ENCODE data around the gene HBE1.

HBE1 gene

GRCh38 chr11:5285703-5286340 is 16.1 kb upstream of the HBE1 start:
- DNase-seq (ENCODE audit: low read depth, low spot score), result no peak
- no peaks in the 10 kb centered on the region for H3K9me3 ChIP-seq (ENCODE audit: control insufficient read depth, insufficient read depth, low read length)
- no peaks in the 10 kb centered on the region for H3K4me1 ChIP-seq (ENCODE audit: control insufficient read depth, insufficient read depth, low read length)
- WGBS (ENCODE audit: insufficient coverage, insufficient read length), result no CpG with 5 or more reads among the region's 4 CpGs
- H3K4me3 ChIP-seq (ENCODE audit: low read length), result no peak overlapping the region
- no peaks in the 10 kb centered on the region for H3K27me3 ChIP-seq (ENCODE audit: control insufficient read depth, insufficient read depth, low read length)
- no peak overlapping the region for H3K27ac ChIP-seq (ENCODE audit: low read length)
- H3K36me3 ChIP-seq (ENCODE audit: control insufficient read depth, insufficient read depth, low read length), result no peaks in the 10 kb centered on the region

GRCh38 chr11:5284637-5285036 is 14.9 kb upstream of the HBE1 start:
- H3K9me3 ChIP-seq (ENCODE audit: control insufficient read depth, insufficient read depth, low read length), result no peaks in the 10 kb centered on the region
- no peaks in the 10 kb centered on the region for H3K4me1 ChIP-seq (ENCODE audit: control insufficient read depth, insufficient read depth, low read length)
- H3K27me3 ChIP-seq (ENCODE audit: control insufficient read depth, insufficient read depth, low read length), result no peaks in the 10 kb centered on the region
- no CpG with 5 or more reads among the region's 2 CpGs for WGBS (ENCODE audit: insufficient coverage, insufficient read length)
- no peak overlapping the region for H3K27ac ChIP-seq (ENCODE audit: low read length)
- DNase-seq (ENCODE audit: low read depth, low spot score), result no peak
- no peak overlapping the region for H3K4me3 ChIP-seq (ENCODE audit: low read length)
- H3K36me3 ChIP-seq (ENCODE audit: control insufficient read depth, insufficient read depth, low read length), result no peaks in the 10 kb centered on the region

GRCh38 chr11:5283882-5284281 is 14.1 kb upstream of the HBE1 start:
- Histone ChIP-seq H3K36me3 (ENCODE audit: control insufficient read depth, insufficient read depth, low read length) (no peaks in the 10 kb centered on the region), H3K4me1 (ENCODE audit: control insufficient read depth, insufficient read depth, low read length) (no peaks in the 10 kb centered on the region), H3K27ac (ENCODE audit: low read length) (no peak overlapping the region), H3K27me3 (ENCODE audit: control insufficient read depth, insufficient read depth, low read length) (no peaks in the 10 kb centered on the region), H3K4me3 (ENCODE audit: low read length) (no peak overlapping the region), H3K9me3 (ENCODE audit: control insufficient read depth, insufficient read depth, low read length) (no peaks in the 10 kb centered on the region)
- WGBS (ENCODE audit: insufficient coverage, insufficient read length), result no CpG with 5 or more reads among the region's 1 CpG
- no peak for DNase-seq (ENCODE audit: low read depth, low spot score)

DNA sequence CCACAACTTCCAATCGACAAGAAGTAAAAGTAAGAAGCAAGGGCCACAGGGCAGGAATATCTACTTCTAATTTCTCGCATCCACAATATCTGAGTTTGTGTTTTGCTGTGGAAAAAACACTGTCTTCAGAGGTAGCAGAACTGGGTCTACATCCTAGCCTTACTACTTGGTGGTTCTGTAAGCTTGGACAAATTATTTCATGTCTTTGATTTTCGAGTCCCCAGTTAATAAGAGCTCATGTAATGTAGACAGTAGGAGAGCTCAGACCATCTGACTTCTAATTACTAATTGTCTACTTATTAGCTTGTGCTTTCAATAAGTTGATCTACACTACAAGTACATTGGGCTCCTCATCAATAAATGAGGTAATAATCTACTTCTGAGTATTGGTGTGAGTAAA is 13.3 kb upstream of the HBE1 start:
- no peak for DNase-seq (ENCODE audit: low read depth, low spot score)
- Histone ChIP-seq H3K9me3 (ENCODE audit: control insufficient read depth, insufficient read depth, low read length) (no peaks in the 10 kb centered on the region), H3K4me1 (ENCODE audit: control insufficient read depth, insufficient read depth, low read length) (no peaks in the 10 kb centered on the region), H3K27me3 (ENCODE audit: control insufficient read depth, insufficient read depth, low read length) (no peaks in the 10 kb centered on the region), H3K36me3 (ENCODE audit: control insufficient read depth, insufficient read depth, low read length) (no peaks in the 10 kb centered on the region), H3K27ac (ENCODE audit: low read length) (no peak overlapping the region), H3K4me3 (ENCODE audit: low read length) (no peak overlapping the region)
- no CpG with 5 or more reads among the region's 3 CpGs for WGBS (ENCODE audit: insufficient coverage, insufficient read length)

DNA sequence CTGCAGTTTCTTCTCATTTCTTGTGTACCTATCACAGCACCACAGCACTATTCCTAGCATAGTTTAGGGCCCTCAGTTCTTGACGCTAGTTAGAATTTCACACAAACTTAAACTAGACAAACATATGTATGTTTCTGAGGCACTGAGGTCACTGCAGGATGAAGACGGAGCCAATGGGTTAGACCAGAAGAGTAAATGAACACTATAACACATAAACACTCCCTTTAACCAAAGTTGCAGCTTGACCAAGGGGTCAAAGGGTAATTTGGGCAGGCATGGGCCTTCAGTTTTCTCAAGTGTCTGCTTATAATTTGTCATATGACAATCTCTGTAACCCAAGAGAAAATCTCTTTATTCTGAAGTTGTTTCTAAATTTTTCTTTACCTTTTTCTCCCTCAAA is 12.9 kb upstream of the HBE1 start:
- no peak for DNase-seq (ENCODE audit: low read depth, low spot score)
- no peaks in the 10 kb centered on the region for H3K9me3 ChIP-seq (ENCODE audit: control insufficient read depth, insufficient read depth, low read length)
- H3K36me3 ChIP-seq (ENCODE audit: control insufficient read depth, insufficient read depth, low read length), result no peaks in the 10 kb centered on the region
- no CpG with 5 or more reads among the region's 2 CpGs for WGBS (ENCODE audit: insufficient coverage, insufficient read length)
- no peak overlapping the region for H3K27ac ChIP-seq (ENCODE audit: low read length)
- H3K4me3 ChIP-seq (ENCODE audit: low read length), result no peak overlapping the region
- H3K27me3 ChIP-seq (ENCODE audit: control insufficient read depth, insufficient read depth, low read length), result no peaks in the 10 kb centered on the region
- H3K4me1 ChIP-seq (ENCODE audit: control insufficient read depth, insufficient read depth, low read length), result no peaks in the 10 kb centered on the region

DNA sequence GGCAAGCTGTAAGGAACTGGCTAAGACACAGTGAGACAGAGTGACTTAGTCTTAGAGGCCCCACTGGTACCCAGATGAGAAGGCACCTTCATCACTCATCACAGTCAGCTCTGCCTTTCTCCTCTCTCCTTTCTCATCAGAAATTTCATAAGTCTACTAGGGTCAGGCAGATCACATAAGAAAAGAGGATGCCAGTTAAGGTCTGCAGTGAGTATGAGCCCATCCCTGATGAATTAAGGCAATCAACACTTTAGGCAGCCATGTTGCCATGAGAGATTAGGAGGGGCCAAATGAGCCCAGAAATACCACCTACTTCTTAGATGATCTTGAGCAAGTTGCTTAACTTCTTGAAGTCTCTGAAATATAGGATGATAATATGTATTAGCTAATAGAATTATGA is 11.9 kb upstream of the HBE1 start:
- Histone ChIP-seq H3K27me3 (ENCODE audit: control insufficient read depth, insufficient read depth, low read length) (no peaks in the 10 kb centered on the region), H3K9me3 (ENCODE audit: control insufficient read depth, insufficient read depth, low read length) (no peaks in the 10 kb centered on the region), H3K4me3 (ENCODE audit: low read length) (no peak overlapping the region), H3K4me1 (ENCODE audit: control insufficient read depth, insufficient read depth, low read length) (no peaks in the 10 kb centered on the region), H3K27ac (ENCODE audit: low read length) (no peak overlapping the region), H3K36me3 (ENCODE audit: control insufficient read depth, insufficient read depth, low read length) (no peaks in the 10 kb centered on the region)
- no peak for DNase-seq (ENCODE audit: low read depth, low spot score)

- WGBS (ENCODE audit: insufficient coverage, insufficient read length), result no CpG with 5 or more reads among the region's 3 CpGs
- Histone ChIP-seq H3K36me3 (ENCODE audit: control insufficient read depth, insufficient read depth, low read length) (no peaks in the 10 kb centered on the region), H3K4me1 (ENCODE audit: control insufficient read depth, insufficient read depth, low read length) (no peaks in the 10 kb centered on the region), H3K27ac (ENCODE audit: low read length) (no peak overlapping the region), H3K27me3 (ENCODE audit: control insufficient read depth, insufficient read depth, low read length) (no peaks in the 10 kb centered on the region), H3K9me3 (ENCODE audit: control insufficient read depth, insufficient read depth, low read length) (no peaks in the 10 kb centered on the region), H3K4me3 (ENCODE audit: low read length) (no peak overlapping the region)
- no peak for DNase-seq (ENCODE audit: low read depth, low spot score)
These were observed 10.9 kb upstream of the HBE1 start for GRCh38 chr11:5280582-5281102.

DNA sequence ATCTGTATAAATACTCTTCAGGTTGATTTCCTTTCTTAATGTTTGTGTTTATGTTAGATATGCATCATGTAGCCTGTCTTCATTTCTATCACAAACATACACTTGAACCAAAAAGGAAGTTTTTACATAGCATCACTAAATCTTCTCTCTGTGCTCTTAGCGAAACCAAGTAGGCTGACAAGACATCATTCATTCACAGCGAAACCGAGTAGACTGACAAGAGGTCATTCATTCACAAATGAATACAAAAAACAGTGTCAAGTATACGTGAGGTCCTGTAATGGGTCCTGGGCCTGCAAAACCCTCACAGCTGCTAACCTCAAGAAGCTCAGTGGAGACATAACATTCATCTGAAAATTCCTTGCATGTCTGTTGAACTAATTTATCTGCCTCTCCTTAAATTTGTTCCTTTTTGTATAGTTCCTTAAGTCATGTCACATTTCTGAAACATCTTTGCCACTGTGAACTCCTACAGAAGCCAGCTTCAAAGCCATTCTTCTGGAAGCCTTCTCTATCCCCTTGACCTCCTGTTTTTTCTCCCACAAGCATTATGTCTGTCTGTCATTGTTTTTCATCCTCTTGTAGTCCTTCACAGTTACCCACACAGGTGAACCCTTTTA is 9.8 kb upstream of the HBE1 start:
- H3K9me3 ChIP-seq (ENCODE audit: control insufficient read depth, insufficient read depth, low read length), result no peaks in the 10 kb centered on the region
- no CpG with 5 or more reads among the region's 4 CpGs for whole genome bisulfite sequencing (ENCODE audit: insufficient coverage, insufficient read length)
- no peaks in the 10 kb centered on the region for H3K27me3 ChIP-seq (ENCODE audit: control insufficient read depth, insufficient read depth, low read length)
- H3K4me1 ChIP-seq (ENCODE audit: control insufficient read depth, insufficient read depth, low read length), result no peaks in the 10 kb centered on the region
- H3K4me3 ChIP-seq (ENCODE audit: low read length), result no peak overlapping the region
- H3K36me3 ChIP-seq (ENCODE audit: control insufficient read depth, insufficient read depth, low read length), result no peaks in the 10 kb centered on the region
- no peak for DNase-seq (ENCODE audit: low read depth, low spot score)
- H3K27ac ChIP-seq (ENCODE audit: low read length), result no peak overlapping the region

GRCh38 chr11:5277807-5278382 is 8.2 kb upstream of the HBE1 start:
- no peak for DNase-seq (ENCODE audit: low read depth, low spot score)
- Histone ChIP-seq H3K4me3 (ENCODE audit: low read length) (no peak overlapping the region), H3K27ac (ENCODE audit: low read length) (no peak overlapping the region), H3K27me3 (ENCODE audit: control insufficient read depth, insufficient read depth, low read length) (no peaks in the 10 kb centered on the region), H3K36me3 (ENCODE audit: control insufficient read depth, insufficient read depth, low read length) (no peaks in the 10 kb centered on the region), H3K9me3 (ENCODE audit: control insufficient read depth, insufficient read depth, low read length) (no peaks in the 10 kb centered on the region), H3K4me1 (ENCODE audit: control insufficient read depth, insufficient read depth, low read length) (no peaks in the 10 kb centered on the region)
- no CpG with 5 or more reads among the region's 1 CpG for WGBS (ENCODE audit: insufficient coverage, insufficient read length)

DNA sequence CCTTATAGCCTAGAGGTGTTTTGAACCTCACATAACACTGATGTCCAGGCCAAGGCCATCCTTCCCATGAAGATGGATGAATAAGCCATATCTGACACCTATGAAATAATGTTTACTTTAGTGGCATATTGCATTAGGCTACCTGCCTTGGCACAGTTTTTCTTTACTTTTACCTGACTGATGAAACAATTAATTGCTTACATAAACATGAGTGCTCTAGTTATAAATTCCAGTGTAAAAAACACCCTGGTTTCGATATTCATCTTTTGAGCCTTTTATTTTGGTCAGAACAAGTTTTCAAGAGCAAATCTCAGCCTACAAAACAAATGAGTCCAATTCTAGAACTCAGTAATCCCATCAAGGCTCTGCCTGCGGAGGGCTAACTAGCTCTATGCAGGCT is 7.0 kb upstream of the HBE1 start:
- Histone ChIP-seq H3K9me3 (ENCODE audit: control insufficient read depth, insufficient read depth, low read length) (no peaks in the 10 kb centered on the region), H3K27ac (ENCODE audit: low read length) (no peak overlapping the region), H3K4me1 (ENCODE audit: control insufficient read depth, insufficient read depth, low read length) (no peaks in the 10 kb centered on the region), H3K36me3 (ENCODE audit: control insufficient read depth, insufficient read depth, low read length) (no peaks in the 10 kb centered on the region), H3K4me3 (ENCODE audit: low read length) (no peak overlapping the region), H3K27me3 (ENCODE audit: control insufficient read depth, insufficient read depth, low read length) (no peaks in the 10 kb centered on the region)
- no peak for DNase-seq (ENCODE audit: low read depth, low spot score)
- no CpG with 5 or more reads among the region's 2 CpGs for WGBS (ENCODE audit: insufficient coverage, insufficient read length)
